Right lobe of liver (tissue), 4 donors: Measurements from ENCODE around the gene MYADML2.

Experiments
- CTCF ChIP-seq, 4 donors: fragments of 200-600 bp in 3 of 4; fragments of 450-650 bp in 1 of 4; IDR thresholded peaks; one replicate each; pipeline versions ENCODE4 v1.5.1 to v1.8.0; 2016 to 2022; ENCODE audit warnings: antibody characterized with exemption in 4 of 4, mild to moderate bottlenecking in 2 of 4
- POLR2A ChIP-seq: fragments of 450-650 bp; IDR thresholded peaks from one replicate; pipeline ENCODE4 v1.6.1; 2017; ENCODE audit warnings: antibody characterized with exemption, mild to moderate bottlenecking
- donor health status: DM: no; HTN: no; CAD: no.
- donor health status: DM: no; HTN: no; CAD: no.
- donor health status: DM: no; HTN: yes; CAD: no.

GRCh38 chr17:81908793-81909192 lies 38.2 kb downstream of the MYADML2 start:
- TF ChIP-seq CTCF (IDR thresholded peaks at IDR 0.05) (no peak), POLR2A (no peak)
